K562 (cell line): ENCODE measurements around the gene ZFP36. TPM values are rescaled to one million over a fixed set of nuclear protein-coding genes. Genes with fewer than 3 reads are reported as not detected.

Experiments
- CBFA2T2 ChIP-seq: fragments of 450-650 bp; conservative IDR thresholded peaks from 2 replicates; pipeline ENCODE4 v1.6.1; 2017; ENCODE audit warnings: mild to moderate bottlenecking
- HMBOX1 ChIP-seq: sonication (generic); IDR thresholded peaks from 2 replicates; pipeline ENCODE4 v1.6.1; 2016
- NEUROD1 ChIP-seq: fragments of 150-350 bp; IDR thresholded peaks from 2 replicates; pipeline ENCODE4 v1.6.1; 2014; ENCODE audit warnings: borderline replicate concordance, low read length, low read depth; ENCODE audit not compliant: partially characterized antibody
- POLR3A ChIP-seq: IDR thresholded peaks from 2 replicates; pipeline ENCODE4 v1.6.1; 2011; ENCODE audit warnings: borderline replicate concordance, mild to moderate bottlenecking, moderate library complexity; ENCODE audit not compliant: insufficient read length, insufficient read depth; ENCODE audit errors: extremely low read depth
- RAD21 ChIP-seq, 2 experiments: fragments of 250-450 bp in 1 of 2; fragments of 450-650 bp in 1 of 2; sonication (Bioruptor Pico) in 1 of 2; formaldehyde crosslinking in 1 of 2; IDR thresholded peaks in 1 of 2; conservative IDR thresholded peaks in 1 of 2; 2 replicates each; pipeline versions ENCODE4 v1.4.0 to v1.8.0; 2020 to 2022; ENCODE audit warnings: mild to moderate bottlenecking in 2 of 2, moderate library complexity in 1 of 2
- RUNX1 ChIP-seq: sonication (generic); IDR thresholded peaks from 2 replicates; pipeline ENCODE4 v1.6.1; 2016; ENCODE audit warnings: antibody characterized with exemption, low read depth
- SMARCB1 ChIP-seq: IDR thresholded peaks from 2 replicates; pipeline ENCODE4 v1.6.1; 2011; ENCODE audit warnings: improper control_type of control experiment, low read depth; ENCODE audit not compliant: insufficient read length
- ZNF224 ChIP-seq: sonication (generic); formaldehyde crosslinking; IDR thresholded peaks from 2 replicates; pipeline ENCODE4 v1.8.0; 2022; ENCODE audit warnings: mild to moderate bottlenecking, missing genetic modification reagents
- ZNF512 ChIP-seq: IDR thresholded peaks from 2 replicates; pipeline ENCODE4 v1.6.1; 2016; ENCODE audit warnings: missing genetic modification characterization, missing compliant biosample characterization
- polyA plus RNA-seq, 8 experiments: library from polyadenylated mRNA; depleted of rRNA in 4 of 8; stranded (reverse) in 5 of 8; unstranded in 3 of 8; fragments of >200 nt; fragmentation: Nextera tagmentation in 2 of 8; fragmentation: Illumina TruSeq in 1 of 8; extraction: Ambion mirVana in 2 of 8; extraction: Trizol in 1 of 8; gene quantifications; 2 replicates each; pipeline versions ENCODE4 v1.2.1 to v1.2.3, GENCODE V29; 2011 to 2014; ENCODE audit warnings: inconsistent platforms in 1 of 8, missing spikeins in 1 of 8
- total RNA-seq, 7 experiments: library from RNA; depleted of rRNA in 6 of 7; stranded (reverse); fragments of >200 nt in 6 of 7; fragmentation: Illumina TruSeq in 2 of 7; extraction: Trizol in 2 of 7; gene quantifications; 2 replicates each; pipeline versions ENCODE4 v1.2.1 to v1.2.3, GENCODE V29; 2011 to 2021; ENCODE audit warnings: low replicate concordance in 1 of 7
- TF ChIP-seq, protein P1 (sequence below): fragments of 450-650 bp; IDR thresholded peaks from 2 replicates; pipeline ENCODE4 v1.6.1; 2016; ENCODE audit warnings: low read depth, mild to moderate bottlenecking, moderate library complexity
- TF ChIP-seq, protein P2 (sequence below): fragments of 450-650 bp; IDR thresholded peaks from 2 replicates; pipeline ENCODE4 v1.6.1; 2017; ENCODE audit warnings: antibody characterized with exemption
- TF ChIP-seq, protein P3 (sequence below): IDR thresholded peaks from 2 replicates; pipeline ENCODE4 v1.6.1; 2014; ENCODE audit warnings: antibody characterized with exemption
- TF ChIP-seq, protein P4 (sequence below): sonication (generic); formaldehyde crosslinking; IDR thresholded peaks from 2 replicates; pipeline ENCODE4 v1.8.0; 2023; ENCODE audit warnings: missing genetic modification reagents, mild to moderate bottlenecking, borderline replicate concordance

The ZFP36 gene
- total and polyA plus RNA-seq, 9 of the 15 experiments (the other 6 are each of a cell fraction or from before 2014, with no cell fraction given) = 1.0 to 20.1 (median 3.5) TPM

DNA sequence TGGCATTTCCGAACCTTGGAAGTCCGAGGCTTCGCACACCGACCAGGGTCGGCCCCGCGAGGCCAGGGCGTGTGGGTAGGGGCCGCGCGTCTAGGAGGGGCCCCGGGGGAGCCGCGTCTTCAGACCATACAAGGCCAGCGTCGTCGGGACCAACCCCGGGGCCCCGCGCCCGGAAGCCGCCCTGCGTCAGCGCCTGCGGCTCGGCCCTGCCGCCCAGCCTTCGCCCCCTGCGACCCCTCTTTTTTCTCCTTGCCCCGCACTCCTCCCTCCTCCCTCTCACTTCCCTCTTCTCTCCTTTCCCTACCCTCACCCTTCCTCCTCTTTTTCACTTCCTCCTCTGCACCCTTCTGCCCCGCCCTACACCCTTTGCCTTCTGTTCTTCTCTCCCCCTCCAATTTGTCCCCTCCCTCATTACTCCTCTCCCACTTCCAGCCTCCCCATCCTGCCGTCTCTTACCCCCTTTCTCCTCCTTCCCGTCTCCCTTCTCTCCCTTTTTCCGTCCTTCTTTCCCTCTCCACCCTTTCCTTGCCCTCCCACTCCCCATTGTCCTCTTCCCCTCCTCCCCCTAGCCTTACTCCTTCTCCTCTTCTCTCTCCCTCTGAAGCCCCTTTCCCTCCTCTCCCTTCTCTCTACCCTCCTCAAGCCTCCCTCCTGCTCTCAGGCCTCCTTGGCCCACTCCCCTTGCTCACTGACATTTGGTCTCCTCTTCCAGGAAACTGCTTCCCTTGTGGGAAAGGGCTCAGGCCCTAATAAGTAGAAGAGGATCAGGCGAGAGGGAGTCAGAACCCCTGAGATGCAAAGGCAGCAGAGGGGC is 3.6 kb downstream of the ZFP36 start (continued):
- TF ChIP-seq SMARCB1 (no peak), CBFA2T2 (no peak), RUNX1 (no peak), HMBOX1 (no peak), NEUROD1 (no peak), POLR3A (no peak), ZNF512 (tag) (peak; percentile 95), RAD21 (CRISPR knock-in tag; conservative IDR thresholded peaks at IDR 0.05 in 1 of 2, IDR thresholded peaks at IDR 0.05 in 1 of 2) (no peak), ZNF224 (CRISPR knock-in tag) (no peak)
- TF ChIP-seq, protein P1, sequence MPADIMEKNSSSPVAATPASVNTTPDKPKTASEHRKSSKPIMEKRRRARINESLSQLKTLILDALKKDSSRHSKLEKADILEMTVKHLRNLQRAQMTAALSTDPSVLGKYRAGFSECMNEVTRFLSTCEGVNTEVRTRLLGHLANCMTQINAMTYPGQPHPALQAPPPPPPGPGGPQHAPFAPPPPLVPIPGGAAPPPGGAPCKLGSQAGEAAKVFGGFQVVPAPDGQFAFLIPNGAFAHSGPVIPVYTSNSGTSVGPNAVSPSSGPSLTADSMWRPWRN = no peak
- TF ChIP-seq, protein P2, sequence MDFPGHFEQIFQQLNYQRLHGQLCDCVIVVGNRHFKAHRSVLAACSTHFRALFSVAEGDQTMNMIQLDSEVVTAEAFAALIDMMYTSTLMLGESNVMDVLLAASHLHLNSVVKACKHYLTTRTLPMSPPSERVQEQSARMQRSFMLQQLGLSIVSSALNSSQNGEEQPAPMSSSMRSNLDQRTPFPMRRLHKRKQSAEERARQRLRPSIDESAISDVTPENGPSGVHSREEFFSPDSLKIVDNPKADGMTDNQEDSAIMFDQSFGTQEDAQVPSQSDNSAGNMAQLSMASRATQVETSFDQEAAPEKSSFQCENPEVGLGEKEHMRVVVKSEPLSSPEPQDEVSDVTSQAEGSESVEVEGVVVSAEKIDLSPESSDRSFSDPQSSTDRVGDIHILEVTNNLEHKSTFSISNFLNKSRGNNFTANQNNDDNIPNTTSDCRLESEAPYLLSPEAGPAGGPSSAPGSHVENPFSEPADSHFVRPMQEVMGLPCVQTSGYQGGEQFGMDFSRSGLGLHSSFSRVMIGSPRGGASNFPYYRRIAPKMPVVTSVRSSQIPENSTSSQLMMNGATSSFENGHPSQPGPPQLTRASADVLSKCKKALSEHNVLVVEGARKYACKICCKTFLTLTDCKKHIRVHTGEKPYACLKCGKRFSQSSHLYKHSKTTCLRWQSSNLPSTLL = 0 out of 2 replicates have a peak, but pooled peaks have one; percentile 70
- TF ChIP-seq, protein P3, sequence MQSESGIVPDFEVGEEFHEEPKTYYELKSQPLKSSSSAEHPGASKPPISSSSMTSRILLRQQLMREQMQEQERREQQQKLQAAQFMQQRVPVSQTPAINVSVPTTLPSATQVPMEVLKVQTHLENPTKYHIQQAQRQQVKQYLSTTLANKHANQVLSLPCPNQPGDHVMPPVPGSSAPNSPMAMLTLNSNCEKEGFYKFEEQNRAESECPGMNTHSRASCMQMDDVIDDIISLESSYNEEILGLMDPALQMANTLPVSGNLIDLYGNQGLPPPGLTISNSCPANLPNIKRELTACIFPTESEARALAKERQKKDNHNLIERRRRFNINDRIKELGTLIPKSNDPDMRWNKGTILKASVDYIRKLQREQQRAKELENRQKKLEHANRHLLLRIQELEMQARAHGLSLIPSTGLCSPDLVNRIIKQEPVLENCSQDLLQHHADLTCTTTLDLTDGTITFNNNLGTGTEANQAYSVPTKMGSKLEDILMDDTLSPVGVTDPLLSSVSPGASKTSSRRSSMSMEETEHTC = no peak
- TF ChIP-seq, protein P4, sequence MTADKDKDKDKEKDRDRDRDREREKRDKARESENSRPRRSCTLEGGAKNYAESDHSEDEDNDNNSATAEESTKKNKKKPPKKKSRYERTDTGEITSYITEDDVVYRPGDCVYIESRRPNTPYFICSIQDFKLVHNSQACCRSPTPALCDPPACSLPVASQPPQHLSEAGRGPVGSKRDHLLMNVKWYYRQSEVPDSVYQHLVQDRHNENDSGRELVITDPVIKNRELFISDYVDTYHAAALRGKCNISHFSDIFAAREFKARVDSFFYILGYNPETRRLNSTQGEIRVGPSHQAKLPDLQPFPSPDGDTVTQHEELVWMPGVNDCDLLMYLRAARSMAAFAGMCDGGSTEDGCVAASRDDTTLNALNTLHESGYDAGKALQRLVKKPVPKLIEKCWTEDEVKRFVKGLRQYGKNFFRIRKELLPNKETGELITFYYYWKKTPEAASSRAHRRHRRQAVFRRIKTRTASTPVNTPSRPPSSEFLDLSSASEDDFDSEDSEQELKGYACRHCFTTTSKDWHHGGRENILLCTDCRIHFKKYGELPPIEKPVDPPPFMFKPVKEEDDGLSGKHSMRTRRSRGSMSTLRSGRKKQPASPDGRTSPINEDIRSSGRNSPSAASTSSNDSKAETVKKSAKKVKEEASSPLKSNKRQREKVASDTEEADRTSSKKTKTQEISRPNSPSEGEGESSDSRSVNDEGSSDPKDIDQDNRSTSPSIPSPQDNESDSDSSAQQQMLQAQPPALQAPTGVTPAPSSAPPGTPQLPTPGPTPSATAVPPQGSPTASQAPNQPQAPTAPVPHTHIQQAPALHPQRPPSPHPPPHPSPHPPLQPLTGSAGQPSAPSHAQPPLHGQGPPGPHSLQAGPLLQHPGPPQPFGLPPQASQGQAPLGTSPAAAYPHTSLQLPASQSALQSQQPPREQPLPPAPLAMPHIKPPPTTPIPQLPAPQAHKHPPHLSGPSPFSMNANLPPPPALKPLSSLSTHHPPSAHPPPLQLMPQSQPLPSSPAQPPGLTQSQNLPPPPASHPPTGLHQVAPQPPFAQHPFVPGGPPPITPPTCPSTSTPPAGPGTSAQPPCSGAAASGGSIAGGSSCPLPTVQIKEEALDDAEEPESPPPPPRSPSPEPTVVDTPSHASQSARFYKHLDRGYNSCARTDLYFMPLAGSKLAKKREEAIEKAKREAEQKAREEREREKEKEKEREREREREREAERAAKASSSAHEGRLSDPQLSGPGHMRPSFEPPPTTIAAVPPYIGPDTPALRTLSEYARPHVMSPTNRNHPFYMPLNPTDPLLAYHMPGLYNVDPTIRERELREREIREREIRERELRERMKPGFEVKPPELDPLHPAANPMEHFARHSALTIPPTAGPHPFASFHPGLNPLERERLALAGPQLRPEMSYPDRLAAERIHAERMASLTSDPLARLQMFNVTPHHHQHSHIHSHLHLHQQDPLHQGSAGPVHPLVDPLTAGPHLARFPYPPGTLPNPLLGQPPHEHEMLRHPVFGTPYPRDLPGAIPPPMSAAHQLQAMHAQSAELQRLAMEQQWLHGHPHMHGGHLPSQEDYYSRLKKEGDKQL = no peak
